GM19035 (cell line): ENCODE data around the gene SMAGP.
"Not testable (repeated sequence)": the region's sequence is repeated elsewhere in the genome, so short reads cannot be mapped to it uniquely, and the experiment has no call there.

Experiments
- ATAC-seq: cut with Tn5 transposase; IDR thresholded peaks from one replicate; pipeline ENCODE4 v1.9.1; 2021; ENCODE audit not compliant: unreplicated experiment

SMAGP gene

DNA sequence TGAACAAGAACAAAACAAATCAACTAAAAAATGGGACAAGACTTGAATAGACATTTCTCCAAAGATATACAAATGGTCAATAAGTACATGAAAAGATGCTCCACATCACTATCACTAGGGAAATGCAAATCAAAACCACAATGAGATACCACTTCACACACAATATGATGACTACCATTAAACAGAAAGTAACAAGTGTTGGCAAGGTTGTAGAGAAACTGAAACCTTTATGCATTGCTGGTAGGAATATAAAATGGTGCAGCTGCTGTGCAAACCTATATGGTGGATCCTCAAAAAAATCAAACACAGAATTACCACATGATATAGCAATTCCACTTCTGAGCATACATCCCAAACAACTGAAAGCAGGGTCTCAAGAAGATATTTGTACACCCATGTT is 5.2 kb downstream of the SMAGP start:
- no peak for ATAC-seq

DNA sequence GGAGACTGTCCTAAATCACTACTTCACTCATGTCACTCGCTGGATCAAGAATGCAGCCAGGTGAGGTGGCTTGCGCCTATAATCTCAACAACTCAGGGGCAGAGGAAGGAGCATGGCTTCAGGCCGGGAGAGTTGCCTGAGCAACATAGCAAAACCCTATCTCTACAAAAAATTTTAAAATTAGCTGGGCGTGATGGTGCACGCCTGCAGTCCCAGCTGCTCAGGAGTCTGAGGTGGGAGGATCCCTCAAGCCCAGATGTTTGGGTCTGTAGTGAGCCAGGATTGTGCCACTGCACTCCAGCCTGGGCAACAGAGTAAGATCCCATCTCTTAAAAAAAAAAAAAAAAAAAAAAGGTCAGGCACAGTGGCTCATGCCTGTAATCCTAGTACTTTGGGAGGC is 5.9 kb downstream of the SMAGP start:
- ATAC-seq, result no peak

DNA sequence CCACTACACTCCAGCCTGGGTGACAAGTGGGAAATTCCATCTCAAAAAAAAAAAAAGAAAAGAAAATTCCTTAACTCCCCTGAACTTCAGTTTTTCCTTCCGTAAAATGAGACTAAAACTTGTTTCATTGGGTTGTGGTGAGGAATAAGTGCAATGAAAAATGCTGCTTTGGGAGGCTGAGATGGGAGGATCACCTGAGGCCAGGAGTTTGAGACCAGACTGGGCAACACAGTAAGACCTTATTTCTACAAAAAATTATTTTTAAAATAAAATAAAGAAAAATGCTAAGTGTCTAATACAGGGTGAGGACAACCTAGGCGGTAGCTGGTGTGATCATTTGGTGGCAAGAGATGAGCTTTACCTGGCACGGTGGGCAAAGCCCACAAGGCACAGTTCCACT is 6.9 kb downstream of the SMAGP start:
- ATAC-seq, result no peak

DNA sequence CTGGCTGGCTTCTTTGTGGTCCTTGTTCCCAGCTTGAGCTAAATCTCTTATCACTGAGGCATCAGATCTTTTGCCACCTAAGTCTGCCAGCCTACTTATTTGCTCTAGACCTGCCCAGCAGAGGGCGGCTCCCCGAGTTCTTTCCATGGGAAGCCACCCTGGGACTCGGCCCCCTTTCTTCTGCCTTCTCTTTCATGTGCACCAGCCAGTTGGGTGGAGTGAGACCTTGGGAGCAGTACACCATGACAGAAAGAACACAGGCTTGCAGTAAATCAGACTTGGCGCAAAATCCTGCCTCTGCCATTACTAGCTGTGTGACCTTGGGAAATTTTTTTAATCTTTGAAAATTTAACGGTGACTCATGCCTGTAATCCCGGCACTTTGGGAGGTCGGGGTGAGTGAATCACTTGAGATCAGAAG is 7.4 kb downstream of the SMAGP start:
- no peak for ATAC-seq

DNA sequence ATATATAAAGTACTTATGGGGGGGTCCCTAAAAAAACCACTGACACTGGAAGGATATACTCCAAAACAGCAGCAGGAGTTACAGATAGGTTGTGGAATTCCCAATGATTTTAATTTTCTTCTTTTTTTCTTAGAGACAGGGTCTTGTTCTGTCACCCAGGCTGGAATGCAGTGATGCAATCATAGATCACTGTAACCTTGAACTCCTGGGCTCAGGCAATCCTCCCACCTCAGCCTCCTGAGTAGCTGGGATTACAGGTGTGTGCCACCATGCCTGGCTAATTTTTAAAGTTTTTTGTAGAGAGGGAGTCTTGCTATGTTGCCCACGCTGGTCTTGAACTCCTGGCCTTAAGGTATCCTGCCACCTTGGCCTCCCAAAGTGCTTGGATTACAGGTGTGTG is 10.6 kb downstream of the SMAGP start:
- ATAC-seq, result not testable (repeated sequence)

DNA sequence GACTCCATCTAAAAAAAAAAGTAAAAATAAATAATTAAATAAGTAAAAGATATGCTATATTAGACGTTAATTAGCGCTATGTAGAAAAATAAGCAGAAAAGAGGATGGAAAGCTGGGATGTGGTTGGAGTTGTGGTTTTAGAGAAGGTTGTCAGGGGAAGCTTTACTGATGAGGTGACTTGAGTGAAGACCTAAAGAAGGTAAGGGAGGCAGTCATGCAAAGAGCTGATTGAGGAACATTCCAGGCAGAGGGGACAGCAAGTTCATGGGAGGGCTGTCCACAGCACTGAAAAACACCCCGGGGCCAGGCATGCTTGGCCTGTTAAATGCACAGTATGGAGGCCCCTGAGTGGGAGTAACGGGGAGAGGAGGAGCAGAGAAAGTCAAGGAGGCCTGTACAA is 15.7 kb downstream of the SMAGP start:
- no peak for ATAC-seq

DNA sequence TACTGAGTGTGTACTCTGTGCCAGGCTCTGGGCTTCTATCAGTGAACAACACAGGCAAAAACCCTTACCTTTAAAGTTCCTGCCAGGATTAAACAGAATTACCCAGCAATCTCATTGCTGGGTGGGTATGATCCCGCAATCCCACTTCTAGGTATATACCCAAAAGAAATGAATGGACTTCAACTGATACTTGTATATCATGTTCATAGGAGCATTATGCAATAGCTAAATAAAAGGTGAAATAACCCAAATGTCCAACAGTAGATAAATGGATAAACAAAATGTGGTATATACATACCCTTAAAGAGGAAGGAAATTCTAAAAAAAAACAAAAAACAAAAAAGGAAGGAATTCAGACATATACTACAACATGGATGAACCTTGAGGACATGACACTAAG is 16.9 kb downstream of the SMAGP start:
- ATAC-seq, result no peak

DNA sequence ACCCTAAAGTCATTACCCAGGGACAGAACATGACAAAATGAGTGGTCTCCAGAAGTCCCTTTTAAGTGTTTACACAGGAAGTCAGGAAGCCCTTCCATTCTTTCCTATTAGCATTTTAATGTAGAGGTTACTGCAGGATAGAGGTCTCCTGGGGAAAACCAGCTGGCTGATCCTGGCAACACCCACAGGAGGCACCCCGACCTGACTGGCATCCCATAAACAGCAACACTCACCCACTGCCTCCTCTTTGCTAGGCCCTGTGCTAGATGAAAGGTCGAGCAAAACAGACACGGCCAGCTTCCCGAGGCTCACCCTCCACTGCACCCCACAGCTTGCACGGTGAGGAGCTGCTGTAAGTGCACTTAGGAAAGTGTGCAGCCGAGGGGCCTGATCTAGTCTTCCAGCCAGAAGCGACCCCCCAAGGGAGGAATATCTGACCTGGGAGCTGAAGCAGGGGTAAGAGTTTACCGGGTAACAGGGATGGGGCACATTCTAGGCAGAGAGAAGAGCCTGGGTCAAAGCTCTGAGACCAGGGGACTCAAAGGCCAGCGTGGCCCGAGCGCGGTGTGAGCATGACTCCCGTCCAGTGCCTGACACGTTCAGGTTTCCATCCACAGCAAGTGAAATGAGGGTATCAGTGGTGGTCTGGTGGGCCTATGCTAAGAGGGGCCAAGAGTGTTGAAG is 22.6 kb downstream of the SMAGP start:
- ATAC-seq, result no peak

DNA sequence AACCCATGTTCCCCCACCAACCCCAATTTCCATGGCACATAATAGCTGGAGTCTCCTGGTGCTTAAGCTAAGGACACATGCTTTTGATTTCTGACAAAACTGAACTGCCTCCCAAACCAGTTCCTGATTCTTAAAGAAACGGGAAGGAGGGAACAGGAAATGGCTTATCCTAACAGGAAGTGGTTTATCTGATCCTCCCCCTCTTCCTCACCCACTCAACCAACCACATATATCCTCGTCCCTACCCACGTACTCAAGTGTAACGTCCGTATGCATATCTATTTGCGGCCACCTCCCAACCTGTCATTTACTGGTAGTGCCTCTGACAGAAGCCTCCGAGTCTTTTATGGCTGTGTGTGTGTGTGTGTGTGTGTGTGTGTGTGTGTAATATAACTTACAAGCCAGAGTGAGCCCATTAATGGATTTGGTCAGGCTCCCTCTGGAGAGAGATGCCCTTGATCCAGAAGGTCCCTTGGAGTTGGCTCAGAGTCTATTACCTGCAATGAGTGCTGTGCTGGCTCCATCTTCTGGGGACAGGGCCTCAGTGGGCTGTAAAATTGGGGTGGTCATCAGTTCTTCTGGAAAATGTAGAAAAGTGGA is 23.9 kb downstream of the SMAGP start:
- no peak for ATAC-seq

DNA sequence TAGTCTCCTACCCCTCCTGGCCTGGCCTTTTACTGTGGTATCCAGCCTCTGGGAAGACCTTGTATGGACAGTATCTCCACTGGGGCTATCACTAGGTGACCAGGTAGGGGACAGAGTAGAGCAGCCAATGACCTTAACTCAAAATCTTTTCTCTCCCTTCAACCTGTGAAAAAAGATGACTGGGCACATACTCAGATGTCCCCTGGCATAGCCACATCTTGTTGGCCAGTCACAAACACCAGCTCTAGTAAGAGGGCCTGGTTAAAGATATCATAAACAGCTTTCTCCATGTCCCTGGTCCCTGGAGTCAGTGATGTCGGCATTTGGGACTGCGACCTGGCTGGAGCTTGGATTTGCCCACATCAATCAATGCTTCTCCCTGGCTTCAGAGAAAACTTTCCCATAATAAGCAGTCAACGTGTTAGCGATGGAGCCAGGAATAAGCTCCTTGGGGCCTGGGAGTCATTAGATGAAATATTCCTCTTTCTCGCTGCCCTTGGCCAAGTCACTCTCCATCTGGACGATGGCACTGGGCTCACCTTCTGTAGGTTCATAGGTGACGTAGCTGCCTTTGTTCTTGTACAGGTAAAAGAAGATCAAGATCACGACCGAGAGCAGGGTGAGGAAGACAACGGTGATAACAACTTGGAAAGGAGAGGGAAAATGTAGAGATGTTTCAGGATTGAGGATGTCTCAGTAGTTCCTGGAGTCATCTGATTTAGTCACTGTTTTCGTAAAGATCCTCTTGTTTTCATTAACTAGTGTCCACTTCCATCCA is 24.6 kb downstream of the SMAGP start:
- ATAC-seq, result no peak

DNA sequence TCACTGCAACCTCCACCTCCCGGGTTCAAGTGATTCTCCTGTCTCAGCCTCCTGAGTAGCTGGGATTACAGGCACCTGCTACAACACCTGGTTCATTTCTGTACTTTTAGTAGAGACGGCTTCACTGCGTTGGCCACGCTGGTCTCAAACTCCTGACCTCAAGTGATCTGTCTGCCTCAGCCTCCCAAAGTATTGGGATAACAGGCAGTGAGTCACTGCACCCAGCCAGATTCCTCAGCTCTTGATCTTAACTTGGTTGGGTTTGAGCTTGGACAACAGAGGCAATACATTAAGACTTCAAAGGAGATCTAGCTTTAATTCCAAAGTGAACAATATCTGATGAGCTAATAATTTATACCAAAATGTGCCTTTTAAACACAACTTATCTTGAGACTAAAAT is 25.9 kb downstream of the SMAGP start:
- no peak for ATAC-seq

DNA sequence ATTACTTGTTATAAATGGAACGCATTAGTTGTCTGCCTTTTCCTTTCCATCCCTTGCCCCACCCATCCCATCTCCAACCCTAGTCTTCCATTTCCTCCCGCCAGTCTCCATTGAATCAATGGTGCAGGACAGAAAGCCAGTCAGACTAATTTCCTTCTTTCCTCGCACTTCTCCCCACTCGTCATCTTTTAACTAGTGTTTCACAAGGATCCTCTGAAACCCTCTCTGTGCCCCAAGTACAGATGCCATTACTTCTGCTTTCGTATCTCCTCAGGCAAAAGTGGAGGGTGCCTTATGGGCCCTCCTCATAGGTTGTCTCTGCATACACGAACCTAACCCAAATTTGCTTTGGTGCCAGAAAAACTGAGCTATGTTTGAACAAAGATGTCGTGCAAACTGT is 27.3 kb downstream of the SMAGP start:
- ATAC-seq, result no peak

DNA sequence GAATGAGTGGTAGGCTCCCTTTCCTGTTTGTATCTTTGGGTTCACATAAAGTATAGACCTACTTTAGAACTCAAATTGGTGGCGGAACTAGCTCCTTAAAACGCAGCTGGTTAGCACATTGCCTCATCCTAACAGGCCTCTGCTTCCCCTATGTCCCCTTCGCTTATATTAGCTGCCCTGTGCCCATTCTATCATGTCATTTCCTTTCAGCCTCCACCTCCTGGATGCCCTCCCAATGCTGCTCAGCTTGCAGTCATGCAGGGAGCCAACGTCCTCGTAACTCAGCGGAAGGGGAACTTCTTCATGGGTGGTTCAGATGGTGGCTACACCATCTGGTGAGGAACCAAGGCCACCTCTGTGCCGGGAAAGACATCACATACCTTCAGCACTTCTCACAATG is 28.1 kb downstream of the SMAGP start:
- no peak for ATAC-seq

DNA sequence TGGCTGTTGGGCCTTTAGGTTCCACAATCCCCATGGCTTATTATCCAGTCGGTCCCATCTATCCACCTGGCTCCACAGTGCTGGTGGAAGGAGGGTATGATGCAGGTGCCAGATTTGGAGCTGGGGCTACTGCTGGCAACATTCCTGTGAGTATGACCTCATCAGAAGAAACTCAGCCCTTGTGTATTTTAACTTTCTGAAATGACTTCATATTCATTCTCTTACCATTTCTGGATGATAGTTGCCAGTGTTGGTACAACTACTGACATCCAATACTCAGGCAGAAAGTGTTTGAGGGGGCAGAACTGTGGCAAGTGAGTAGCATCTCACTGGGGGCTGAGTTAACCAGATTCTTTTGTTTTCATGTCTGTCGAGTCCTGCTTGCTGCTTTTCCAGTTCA is 29.2 kb downstream of the SMAGP start:
- ATAC-seq, result no peak

DNA sequence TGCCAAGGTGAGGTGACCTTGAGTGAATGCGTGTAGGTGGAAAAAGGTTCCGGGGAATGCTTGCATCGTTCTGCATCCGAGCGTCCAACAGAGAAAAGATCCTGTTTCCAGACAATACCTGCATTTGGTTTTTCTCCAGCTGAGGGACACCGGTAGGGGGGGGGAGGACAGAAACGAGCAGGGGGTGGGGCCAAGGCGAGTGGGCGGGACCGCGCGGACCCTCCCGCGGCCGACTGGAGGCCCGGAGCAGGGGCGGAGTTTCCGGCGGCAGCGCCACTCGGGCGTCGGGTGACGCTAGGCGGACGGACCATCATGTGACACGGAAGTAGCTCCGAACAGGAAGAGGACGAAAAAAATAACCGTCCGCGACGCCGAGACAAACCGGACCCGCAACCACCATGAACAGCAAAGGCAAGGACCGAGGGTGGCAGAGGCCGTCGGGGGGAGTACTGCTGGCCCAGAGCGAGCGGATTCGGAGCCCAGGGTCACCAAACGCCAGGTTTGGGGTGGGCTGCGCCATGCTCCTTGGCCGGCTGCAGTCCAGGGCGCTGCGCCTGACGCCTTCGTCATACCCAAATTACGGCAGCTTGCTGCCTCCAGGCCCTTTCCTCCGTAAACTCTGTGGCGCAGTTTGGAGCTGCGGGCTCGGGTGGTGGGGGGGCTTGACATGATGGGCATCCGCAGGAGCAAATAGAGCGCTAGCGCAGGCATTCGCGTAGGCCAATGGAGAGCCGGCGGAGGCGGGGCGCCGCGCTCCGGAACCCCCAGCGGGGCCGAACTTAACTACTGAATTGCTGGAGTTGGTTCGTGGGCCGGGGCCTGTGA is 31.5 kb downstream of the SMAGP start, which contains the start of gene DAZAP2:
Gene DAZAP2, plus strand, starts transcription at position 317 of the 825 bp plus-strand sequence. Its CDS starts 82 bp downstream, at position 399.
- ATAC-seq, result peak; percentile 93

DNA sequence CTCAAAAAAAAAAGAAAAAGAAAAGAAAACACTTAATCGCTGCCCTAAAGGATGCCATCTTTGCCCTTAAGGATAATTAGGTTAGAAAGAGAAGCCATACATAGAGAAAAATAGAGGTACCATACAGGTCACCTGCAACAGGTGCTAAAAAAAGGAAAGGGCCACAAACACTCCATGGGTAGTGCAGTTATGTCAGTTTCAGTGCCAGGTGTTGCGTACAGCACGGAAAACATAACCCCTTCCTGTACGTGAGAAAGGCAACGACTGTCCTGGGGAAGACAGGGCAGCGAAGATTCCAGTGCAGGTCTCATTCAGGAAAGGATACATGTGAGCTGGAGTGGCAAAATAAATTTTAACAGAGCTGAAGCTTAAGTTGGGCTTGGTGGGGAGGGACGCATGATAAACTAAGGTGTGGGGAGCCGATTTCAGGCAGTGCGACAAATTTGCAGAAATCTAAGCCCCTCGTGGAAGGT is 32.1 kb downstream of the SMAGP start:
- ATAC-seq, result peak; percentile 2

DNA sequence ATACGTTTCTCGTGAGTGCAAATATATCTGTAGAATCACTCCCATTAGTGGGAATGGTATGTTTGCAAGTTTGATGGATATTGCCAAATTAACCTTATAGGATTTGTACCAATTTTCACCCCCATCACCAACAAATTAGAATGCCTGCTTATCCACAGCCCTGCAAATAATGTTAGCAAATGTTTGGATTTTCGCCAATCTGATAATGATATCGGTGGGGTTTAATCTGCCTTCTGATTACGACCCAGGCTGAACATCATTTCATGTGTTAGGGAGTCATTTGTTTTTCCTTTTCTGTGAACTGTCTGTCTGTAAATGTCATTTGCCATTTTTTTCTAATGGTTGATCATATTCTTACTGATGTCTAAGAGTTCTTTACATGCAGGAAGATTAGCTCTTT is 35.7 kb downstream of the SMAGP start:
- no peak for ATAC-seq

DNA sequence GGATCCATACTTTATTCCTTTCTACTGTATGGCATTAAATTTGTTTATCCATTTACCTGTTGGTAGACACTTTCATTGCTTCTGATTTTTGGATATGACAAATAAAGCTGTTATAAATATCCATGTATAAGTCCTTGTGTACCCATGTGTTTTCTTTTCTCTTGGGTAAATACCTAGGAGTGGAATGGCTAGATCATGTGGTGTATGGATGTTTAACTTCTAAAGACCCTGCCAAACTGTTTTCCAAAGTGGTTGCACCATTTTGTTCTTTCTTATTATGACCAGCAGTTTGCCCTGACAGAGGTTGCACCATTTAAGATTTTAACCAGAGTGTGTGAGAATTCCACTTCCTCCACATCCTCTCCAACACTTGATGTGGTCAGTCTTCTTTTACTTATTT is 37.6 kb downstream of the SMAGP start:
- ATAC-seq, result no peak

DNA sequence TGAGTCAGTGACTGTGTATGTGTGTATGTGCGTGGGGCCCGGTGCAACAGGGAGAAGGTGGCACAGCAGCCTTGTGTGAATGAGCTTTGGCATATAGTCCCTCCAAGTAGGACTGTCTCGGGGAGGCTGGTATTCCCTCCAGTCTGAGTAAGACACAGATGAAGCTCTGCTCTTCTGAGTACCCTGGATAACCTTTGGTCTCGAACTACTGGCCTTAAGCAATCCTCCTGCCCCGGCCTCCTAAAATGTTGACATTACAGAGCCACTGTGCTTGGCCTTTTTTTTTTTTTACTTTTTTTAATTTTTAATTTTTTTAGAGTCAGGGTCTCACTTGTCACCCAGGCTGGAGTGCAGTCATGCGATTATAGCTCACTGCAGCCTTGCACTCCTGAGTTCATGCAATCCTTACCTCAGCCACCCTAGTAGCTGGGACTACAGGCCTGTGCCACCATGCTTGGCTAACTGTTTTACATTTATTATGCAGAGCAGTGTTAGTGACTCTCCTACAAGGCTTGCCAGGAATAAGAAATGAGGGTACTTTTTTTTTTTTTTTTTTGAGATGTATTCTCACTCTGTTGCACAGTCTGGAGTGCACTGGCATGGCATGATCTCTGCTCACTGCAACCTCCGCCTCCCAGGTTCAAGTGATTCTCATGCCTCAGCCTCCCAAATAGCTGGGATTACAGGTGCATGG is 41.0 kb downstream of the SMAGP start:
- no peak for ATAC-seq

DNA sequence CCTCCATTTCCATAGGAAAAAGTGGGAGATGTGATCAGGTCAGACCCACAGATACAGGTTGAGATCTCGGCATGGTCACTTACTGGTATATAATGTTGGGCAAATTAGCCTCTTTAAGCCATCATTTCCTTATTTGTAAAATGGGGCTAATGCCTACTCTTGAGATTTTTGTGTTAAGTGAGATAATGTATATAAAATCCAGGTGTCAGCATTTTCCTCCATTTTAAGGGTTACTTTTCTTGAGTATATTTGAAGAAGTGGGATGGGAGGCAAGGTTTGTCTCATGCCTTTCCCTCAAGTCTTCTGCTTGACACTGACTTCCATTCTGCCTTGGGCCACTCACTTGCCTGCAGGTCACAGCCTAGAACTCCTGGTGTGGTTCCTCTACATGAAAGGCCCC is 42.3 kb downstream of the SMAGP start:
- no peak for ATAC-seq

DNA sequence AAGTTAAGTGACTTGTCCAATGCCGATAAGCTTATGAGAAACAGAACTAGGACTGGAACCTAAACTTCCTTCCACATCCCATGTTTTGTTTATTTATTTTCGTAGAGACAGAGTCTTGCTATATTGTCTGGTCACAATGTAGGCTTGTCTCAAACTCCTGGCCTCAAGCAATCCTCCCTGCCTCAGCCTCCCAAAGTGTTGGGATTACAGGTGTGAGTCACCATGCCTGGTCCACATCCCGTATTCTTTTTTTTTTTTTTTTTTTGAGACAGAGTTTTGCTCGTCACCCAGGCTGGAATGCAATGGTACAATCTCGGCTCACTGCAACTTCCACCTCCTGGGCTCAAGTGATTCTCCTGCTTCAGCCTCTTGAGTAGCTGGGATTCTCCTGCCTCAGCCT is 43.1 kb downstream of the SMAGP start:
- ATAC-seq, result not testable (repeated sequence)
